ENCODE data around the gene COMMD7. TPM values are rescaled to one million over a fixed set of nuclear protein-coding genes. Genes with fewer than 3 reads are reported as not detected.

COMMD7 gene
- total and polyA plus RNA-seq, 4 donors: 26.1 to 53.4 (median 43.0) TPM

- DNase-seq (no peak), ATAC-seq (ENCODE audit: insufficient read depth, low FRiP score) (no peak)
- Histone ChIP-seq H3K27ac (ENCODE audit: low read depth in 1 of 2, low read length in 1 of 2) (no peak overlapping the region), H3K36me3 (ENCODE audit: control insufficient read depth in 4 of 4, insufficient read depth in 4 of 4, low read length in 4 of 4) (no peaks in the 10 kb centered on the region), H3K9ac (ENCODE audit: insufficient read depth in 1 of 2, low read length in 2 of 2) (no peak overlapping the region), H3K27me3 (ENCODE audit: control insufficient read depth in 3 of 3, insufficient read depth in 3 of 3, low read length in 2 of 3) (no peaks in the 10 kb centered on the region), H3K4me1 (ENCODE audit: control insufficient read depth in 5 of 5, insufficient read depth in 5 of 5, low read length in 5 of 5) (peaks cover 0 to 6% (median 0%) of the 10 kb centered on the region in 5 donors), H3K4me3 (no peak overlapping the region), H3K9me3 (ENCODE audit: control insufficient read depth in 4 of 4, insufficient read depth in 3 of 4, low read length in 3 of 4) (no peaks in the 10 kb centered on the region)
- TF ChIP-seq CTCF (IDR thresholded peaks at IDR 0.05; ENCODE audit: control extremely low read depth, extremely low read depth): no peak
- 70 to 82% methylated on average over 5 of the region's 5 CpGs for WGBS, 2 donors
Observed at GRCh38 chr20:32667027-32667426, 76.2 kb downstream of the COMMD7 start.

GRCh38 chr20:32664678-32665159 lies 78.5 kb downstream of the COMMD7 start:
- peak overlapping the region in 1 of 2 donors; percentile 70 for H3K27ac ChIP-seq (ENCODE audit: low read depth in 1 of 2, low read length in 1 of 2)
- H3K4me3 ChIP-seq: no peak overlapping the region
- peaks cover 0 to 6% (median 0%) of the 10 kb centered on the region in 5 donors for H3K4me1 ChIP-seq (ENCODE audit: control insufficient read depth in 5 of 5, insufficient read depth in 5 of 5, low read length in 5 of 5)
- no peak for DNase-seq
- H3K36me3 ChIP-seq (ENCODE audit: control insufficient read depth in 4 of 4, insufficient read depth in 4 of 4, low read length in 4 of 4): no peaks in the 10 kb centered on the region
- H3K9ac ChIP-seq (ENCODE audit: insufficient read depth in 1 of 2, low read length in 2 of 2): no peak overlapping the region
- TF ChIP-seq CTCF (IDR thresholded peaks at IDR 0.05; ENCODE audit: control extremely low read depth, extremely low read depth): no peak
- WGBS, 2 donors: 51 to 52% methylated on average over 9 of the region's 9 CpGs
- H3K27me3 ChIP-seq (ENCODE audit: control insufficient read depth in 3 of 3, insufficient read depth in 3 of 3, low read length in 2 of 3): no peaks in the 10 kb centered on the region
- no peaks in the 10 kb centered on the region for H3K9me3 ChIP-seq (ENCODE audit: control insufficient read depth in 4 of 4, insufficient read depth in 3 of 4, low read length in 3 of 4)
- ATAC-seq (ENCODE audit: insufficient read depth, low FRiP score): no peak

- H3K36me3 ChIP-seq (ENCODE audit: control insufficient read depth in 4 of 4, insufficient read depth in 4 of 4, low read length in 4 of 4): no peaks in the 10 kb centered on the region
- no peaks in the 10 kb centered on the region for H3K27me3 ChIP-seq (ENCODE audit: control insufficient read depth in 3 of 3, insufficient read depth in 3 of 3, low read length in 2 of 3)
- DNase-seq (no peak), ATAC-seq (ENCODE audit: insufficient read depth, low FRiP score) (no peak)
- no peaks in the 10 kb centered on the region for H3K9me3 ChIP-seq (ENCODE audit: control insufficient read depth in 4 of 4, insufficient read depth in 3 of 4, low read length in 3 of 4)
- H3K9ac ChIP-seq (ENCODE audit: insufficient read depth in 1 of 2, low read length in 2 of 2): no peak overlapping the region
- no peak overlapping the region for H3K4me3 ChIP-seq
- H3K4me1 ChIP-seq (ENCODE audit: control insufficient read depth in 5 of 5, insufficient read depth in 5 of 5, low read length in 5 of 5): peaks cover 0 to 6% (median 0%) of the 10 kb centered on the region in 5 donors
- WGBS, 2 donors: 82 to 87% methylated on average over 11 of the region's 11 CpGs
- H3K27ac ChIP-seq (ENCODE audit: low read depth in 1 of 2, low read length in 1 of 2): peak overlapping the region in 1 of 2 donors; percentile 70
- no peak for TF ChIP-seq CTCF (IDR thresholded peaks at IDR 0.05; ENCODE audit: control extremely low read depth, extremely low read depth)
Observed at GRCh38 chr20:32664012-32664677, 79.1 kb downstream of the COMMD7 start.
